ENCODE data around the gene ABCA10. TPM values are rescaled to one million over a fixed set of nuclear protein-coding genes. Genes with fewer than 3 reads are reported as not detected.

ABCA10 gene
- polyA plus RNA-seq, 3 donors from 2014 or later, result 0.49 to 1.4 TPM; not detected in 1

GRCh38 chr17:69245617-69246016 is 17.0 kb upstream of the ABCA10 start:
- H3K36me3 Mint-ChIP-seq, result peaks cover 7 to 21% (median 12%) of the 10 kb centered on the region in 3 donors
- no peaks in the 10 kb centered on the region for H3K9me3 Mint-ChIP-seq
- DNase-seq, result no peak

DNA sequence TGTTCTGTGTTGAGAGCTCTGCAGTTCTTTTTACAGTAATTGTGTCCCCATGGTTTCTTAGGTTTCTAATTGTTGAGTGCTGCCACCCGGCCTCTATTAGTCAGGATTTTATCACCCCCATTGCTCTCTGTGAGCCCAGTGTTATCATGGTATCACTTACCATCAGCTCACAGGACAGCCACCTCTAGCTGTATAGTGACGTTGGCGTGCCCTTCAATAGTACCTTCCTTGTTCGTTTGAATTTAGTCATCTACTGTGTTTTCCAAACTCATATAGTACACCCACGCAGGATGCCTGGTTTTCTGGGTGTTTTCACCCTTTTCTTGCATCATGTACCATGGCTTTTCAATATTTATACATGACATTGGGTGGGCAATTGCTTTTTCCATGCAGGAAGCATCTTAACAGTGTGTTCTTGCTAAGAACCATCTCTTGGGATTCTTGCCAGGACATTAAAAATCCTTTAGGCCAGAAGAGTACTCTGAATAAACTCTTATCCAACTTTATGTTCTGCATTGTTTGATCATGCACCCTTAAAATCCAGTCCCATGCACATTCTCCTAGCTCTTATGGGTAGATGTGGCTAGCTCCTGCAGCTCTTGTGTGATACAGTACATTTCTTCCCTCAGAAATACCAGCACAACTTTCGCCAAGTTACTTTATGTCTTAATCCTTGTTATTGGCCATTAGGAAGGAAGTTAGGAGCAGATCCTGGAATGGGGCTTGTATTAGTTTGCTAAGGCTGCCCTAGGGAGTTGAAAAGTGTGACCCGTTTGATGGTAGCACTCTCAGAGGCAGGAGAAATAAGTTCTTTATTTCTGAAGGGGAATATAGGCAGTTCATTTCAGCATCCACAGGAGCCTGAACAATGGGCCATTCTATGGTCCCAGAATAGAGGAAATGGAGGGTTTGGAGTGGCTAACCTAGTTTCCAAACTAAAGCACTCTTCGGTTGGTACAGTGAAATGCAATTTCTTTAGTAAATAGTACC is 11.3 kb upstream of the ABCA10 start:
- Mint-ChIP-seq H3K9me3 (no peaks in the 10 kb centered on the region), H3K27ac (peak overlapping the region in 1 of 6 donors; percentile 8), H3K4me1 (peaks cover 2 to 6% of the 10 kb centered on the region in 2 donors), H3K36me3 (peaks cover 7 to 16% (median 12%) of the 10 kb centered on the region in 3 donors), H3K27me3 (ENCODE audit: low read depth in 3 of 3) (no peaks in the 10 kb centered on the region), H3K4me3 (no peak overlapping the region)
- DNase-seq, result no peak

More at GRCh38 chr17:69245617-69246016, 17.0 kb upstream of the ABCA10 start:
- no peak overlapping the region for H3K4me3 Mint-ChIP-seq
- no peaks in the 10 kb centered on the region for H3K4me1 Mint-ChIP-seq
- H3K27ac Mint-ChIP-seq, result no peak overlapping the region
- no peaks in the 10 kb centered on the region for H3K27me3 Mint-ChIP-seq (ENCODE audit: low read depth in 3 of 3)

DNA sequence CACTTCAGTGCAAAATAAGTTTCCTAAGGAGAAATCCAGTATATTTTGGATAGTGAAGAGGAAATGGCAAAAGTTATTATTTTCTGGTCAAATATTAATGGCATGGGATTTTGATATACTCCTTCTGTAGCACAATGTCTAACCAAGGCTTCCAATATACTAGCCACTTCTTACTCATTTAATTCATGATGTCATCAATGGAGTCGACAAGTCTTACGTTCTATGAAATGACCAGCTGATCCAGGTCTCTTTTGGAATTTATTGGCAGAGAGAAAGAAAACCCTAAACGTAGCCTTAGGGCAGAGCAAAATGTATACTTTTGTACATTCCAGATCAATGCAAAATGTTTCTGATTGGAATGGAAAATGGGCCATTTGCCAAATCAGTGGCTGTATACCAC is 8.3 kb upstream of the ABCA10 start:
- H3K9me3 Mint-ChIP-seq, result peaks cover 5 to 14% (median 9%) of the 10 kb centered on the region in 6 donors
- H3K4me1 Mint-ChIP-seq, result peaks cover 2 to 6% of the 10 kb centered on the region in 2 donors
- peaks cover 10 to 17% (median 12%) of the 10 kb centered on the region in 3 donors for H3K36me3 Mint-ChIP-seq
- no peak overlapping the region for H3K27ac Mint-ChIP-seq
- no peak for DNase-seq
- no peak overlapping the region for H3K4me3 Mint-ChIP-seq
- H3K27me3 Mint-ChIP-seq (ENCODE audit: low read depth in 3 of 3), result peaks cover 0 to 5% (median 3%) of the 10 kb centered on the region in 3 donors

DNA sequence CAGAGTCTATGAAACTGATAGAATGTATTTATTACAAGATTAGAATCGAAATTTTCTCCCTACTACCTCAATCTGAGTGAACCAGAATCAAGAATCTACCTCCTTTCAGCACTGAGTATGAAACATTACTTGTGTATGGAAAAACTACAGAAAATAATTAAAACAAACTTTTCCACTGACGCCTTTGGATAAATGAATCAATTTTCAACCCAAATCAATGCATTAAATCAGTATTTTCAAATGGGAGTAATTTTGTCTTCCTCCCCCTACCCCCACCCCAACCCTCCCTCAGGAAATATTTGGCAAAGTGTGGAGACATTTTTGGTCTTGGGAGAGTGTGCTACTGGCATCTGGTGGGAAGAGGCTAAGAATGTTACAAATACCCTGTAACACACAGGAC is 7.8 kb upstream of the ABCA10 start:
- Mint-ChIP-seq H3K9me3 (peaks cover 5 to 14% (median 9%) of the 10 kb centered on the region in 6 donors), H3K27ac (no peak overlapping the region), H3K27me3 (ENCODE audit: low read depth in 3 of 3) (peaks cover 0 to 5% (median 3%) of the 10 kb centered on the region in 3 donors), H3K4me3 (no peak overlapping the region), H3K36me3 (peaks cover 10 to 16% (median 12%) of the 10 kb centered on the region in 3 donors), H3K4me1 (peaks cover 2 to 6% of the 10 kb centered on the region in 2 donors)
- no peak for DNase-seq

GRCh38 chr17:69235338-69236058 is 6.9 kb upstream of the ABCA10 start:
- H3K27ac Mint-ChIP-seq, result peak overlapping the region in 3 of 6 donors; percentile 2 to 42 (median 14)
- peaks cover 0 to 5% (median 3%) of the 10 kb centered on the region in 3 donors for H3K27me3 Mint-ChIP-seq (ENCODE audit: low read depth in 3 of 3)
- peaks cover under 1 to 12% (median 11%) of the 10 kb centered on the region in 3 donors for H3K36me3 Mint-ChIP-seq
- DNase-seq, result peak; percentile 49 to 58 (median 55)
- peaks cover 5 to 14% (median 9%) of the 10 kb centered on the region in 6 donors for H3K9me3 Mint-ChIP-seq
- H3K4me3 Mint-ChIP-seq, result no peak overlapping the region
- peaks cover 2 to 6% of the 10 kb centered on the region in 2 donors for H3K4me1 Mint-ChIP-seq

DNA sequence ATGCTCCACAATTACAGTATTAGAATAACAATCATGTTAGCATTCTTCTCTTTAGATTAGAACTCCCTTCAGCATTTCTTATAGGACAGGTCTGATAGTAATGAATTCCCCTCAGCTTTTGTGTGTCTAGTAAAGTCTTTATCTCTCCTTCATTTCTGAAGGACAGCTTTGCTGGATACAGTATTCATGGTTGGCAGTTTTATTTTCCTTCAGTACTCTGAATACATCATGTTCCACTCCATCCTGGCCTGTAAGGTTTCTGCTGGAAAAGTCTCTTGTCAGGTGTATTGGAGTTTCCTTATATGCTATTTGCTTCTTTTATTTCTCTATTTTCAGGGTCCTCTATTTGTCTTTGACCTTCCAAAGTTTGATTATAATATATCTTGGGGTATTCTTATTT is 4.0 kb upstream of the ABCA10 start:
- peaks cover 0 to 11% (median 8%) of the 10 kb centered on the region in 3 donors for H3K36me3 Mint-ChIP-seq
- H3K27ac Mint-ChIP-seq, result no peak overlapping the region
- H3K4me1 Mint-ChIP-seq, result peaks cover 7 to 12% of the 10 kb centered on the region in 2 donors
- peaks cover 5 to 14% (median 9%) of the 10 kb centered on the region in 6 donors for H3K9me3 Mint-ChIP-seq
- peaks cover 0 to 5% (median 4%) of the 10 kb centered on the region in 3 donors for H3K27me3 Mint-ChIP-seq (ENCODE audit: low read depth in 3 of 3)
- H3K4me3 Mint-ChIP-seq, result no peak overlapping the region
- no peak for DNase-seq

DNA sequence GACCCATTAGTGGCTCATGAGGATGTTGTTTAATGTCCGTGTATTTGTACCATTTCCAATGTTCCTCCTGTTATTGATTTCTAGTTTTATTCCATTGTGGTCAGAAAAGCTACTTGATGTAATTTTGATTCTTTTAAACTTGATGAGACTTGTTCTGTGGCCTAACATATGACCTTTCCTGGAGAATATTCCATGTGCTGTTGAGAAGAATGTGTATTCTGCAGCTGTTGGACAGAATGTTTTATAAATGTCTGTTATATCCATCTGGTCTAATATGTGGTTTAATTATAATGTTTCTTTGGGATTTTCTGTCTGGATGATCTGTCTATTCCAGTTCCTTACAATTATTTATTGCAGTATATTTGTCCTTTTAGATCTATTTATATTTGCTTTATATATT is 2.9 kb upstream of the ABCA10 start:
- H3K4me1 Mint-ChIP-seq, result peaks cover 11 to 18% of the 10 kb centered on the region in 2 donors
- peaks cover 0 to 5% (median 4%) of the 10 kb centered on the region in 3 donors for H3K27me3 Mint-ChIP-seq (ENCODE audit: low read depth in 3 of 3)
- H3K27ac Mint-ChIP-seq, result no peak overlapping the region
- DNase-seq, result no peak
- no peak overlapping the region for H3K4me3 Mint-ChIP-seq
- H3K36me3 Mint-ChIP-seq, result peaks cover 0 to 11% (median 8%) of the 10 kb centered on the region in 3 donors
- peaks cover 5 to 14% (median 9%) of the 10 kb centered on the region in 6 donors for H3K9me3 Mint-ChIP-seq

GRCh38 chr17:69230939-69231338 is 2.3 kb upstream of the ABCA10 start:
- peaks cover 5 to 14% (median 9%) of the 10 kb centered on the region in 6 donors for H3K9me3 Mint-ChIP-seq
- peaks cover 0 to 5% (median 4%) of the 10 kb centered on the region in 3 donors for H3K27me3 Mint-ChIP-seq (ENCODE audit: low read depth in 3 of 3)
- H3K4me1 Mint-ChIP-seq, result peaks cover 11 to 18% of the 10 kb centered on the region in 2 donors
- no peak overlapping the region for H3K27ac Mint-ChIP-seq
- peaks cover 0 to 11% (median 8%) of the 10 kb centered on the region in 3 donors for H3K36me3 Mint-ChIP-seq
- DNase-seq, result no peak
- H3K4me3 Mint-ChIP-seq, result no peak overlapping the region

GRCh38 chr17:69228018-69228417 is 606 bp downstream of the ABCA10 start:
- peaks cover 19 to 25% of the 10 kb centered on the region in 2 donors for H3K4me1 Mint-ChIP-seq
- peak overlapping the region in 2 of 6 donors; percentile 15 to 21 for H3K27ac Mint-ChIP-seq
- DNase-seq, result no peak
- H3K36me3 Mint-ChIP-seq, result peaks cover 0 to 5% (median 5%) of the 10 kb centered on the region in 3 donors
- H3K4me3 Mint-ChIP-seq, result no peak overlapping the region
- peaks cover 0 to 2% (median under 1%) of the 10 kb centered on the region in 3 donors for H3K27me3 Mint-ChIP-seq (ENCODE audit: low read depth in 3 of 3)
- H3K9me3 Mint-ChIP-seq, result peaks cover 2 to 7% (median 5%) of the 10 kb centered on the region in 6 donors

DNA sequence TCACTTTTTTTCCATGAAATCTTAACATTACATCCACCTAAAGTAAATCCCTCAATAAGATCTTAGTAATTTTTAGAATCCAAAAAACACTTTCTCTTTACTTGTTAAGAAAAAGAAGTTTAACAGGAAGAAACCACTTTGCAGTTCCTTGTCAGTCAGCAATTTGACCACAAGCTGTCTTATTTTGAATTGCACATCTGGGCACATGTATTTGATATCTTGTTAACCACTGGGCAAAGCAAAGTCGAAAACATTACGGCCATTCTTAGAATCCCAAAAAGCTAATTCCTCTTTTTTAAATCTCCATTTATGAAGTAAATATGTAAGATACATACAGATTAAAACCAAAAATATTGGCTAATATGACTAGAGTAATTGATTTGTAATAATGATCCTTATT is 1.1 kb downstream of the ABCA10 start:
- peaks cover 0 to 2% (median under 1%) of the 10 kb centered on the region in 6 donors for H3K9me3 Mint-ChIP-seq
- DNase-seq, result no peak
- peaks cover 0 to 2% (median 0%) of the 10 kb centered on the region in 3 donors for H3K27me3 Mint-ChIP-seq (ENCODE audit: low read depth in 3 of 3)
- H3K4me1 Mint-ChIP-seq, result peaks cover 21 to 30% of the 10 kb centered on the region in 2 donors
- H3K4me3 Mint-ChIP-seq, result peak overlapping the region in 3 of 5 donors; percentile 3 to 39 (median 38)
- H3K36me3 Mint-ChIP-seq, result peaks cover 0 to under 1% (median 0%) of the 10 kb centered on the region in 3 donors
- peak overlapping the region in 3 of 6 donors; percentile 8 to 62 (median 26) for H3K27ac Mint-ChIP-seq

- H3K27me3 Mint-ChIP-seq (ENCODE audit: low read depth in 3 of 3), result peaks cover 0 to 2% (median 0%) of the 10 kb centered on the region in 3 donors
- H3K4me3 Mint-ChIP-seq, result peak overlapping the region in 2 of 5 donors; percentile 7 to 15
Observed at GRCh38 chr17:69223809-69224208, 4.8 kb downstream of the ABCA10 start.

DNA sequence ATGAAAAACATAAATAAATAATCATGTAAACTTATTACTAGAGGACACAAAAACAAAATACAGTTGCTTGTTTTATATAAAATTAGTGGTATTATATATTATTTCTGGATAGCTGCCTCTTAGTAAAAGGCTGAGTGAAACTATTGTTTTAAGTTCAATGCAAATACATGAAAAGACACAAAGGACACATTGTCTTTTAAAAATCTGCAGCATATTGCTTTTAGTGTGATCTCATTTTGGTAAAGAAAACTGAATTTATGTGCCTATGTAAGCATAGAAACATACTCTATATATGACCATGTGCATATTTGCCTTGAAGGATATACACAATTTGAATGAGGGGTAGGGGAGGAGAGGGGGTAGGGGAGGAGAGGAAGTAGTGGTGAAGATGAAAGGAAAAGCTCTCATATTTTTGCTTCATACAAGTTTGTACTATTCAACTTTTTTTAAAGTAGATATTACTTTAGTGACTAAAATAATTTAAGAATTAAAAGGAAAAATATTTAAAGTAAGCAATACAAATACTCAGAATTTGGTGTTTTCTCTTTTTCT is 5.8 kb downstream of the ABCA10 start:
- H3K36me3 Mint-ChIP-seq, result peaks cover 7 to 16% (median 14%) of the 10 kb centered on the region in 3 donors
- no peak overlapping the region for H3K4me3 Mint-ChIP-seq
- peaks cover 17 to 25% of the 10 kb centered on the region in 2 donors for H3K4me1 Mint-ChIP-seq
- DNase-seq, result no peak
- H3K27me3 Mint-ChIP-seq (ENCODE audit: low read depth in 3 of 3), result no peaks in the 10 kb centered on the region
- H3K9me3 Mint-ChIP-seq, result no peaks in the 10 kb centered on the region
- H3K27ac Mint-ChIP-seq, result no peak overlapping the region

More at GRCh38 chr17:69223809-69224208, 4.8 kb downstream of the ABCA10 start:
- no peaks in the 10 kb centered on the region for H3K9me3 Mint-ChIP-seq
- peak overlapping the region in 5 of 6 donors; percentile 13 to 56 (median 29) for H3K27ac Mint-ChIP-seq
- peaks cover 21 to 30% of the 10 kb centered on the region in 2 donors for H3K4me1 Mint-ChIP-seq
- DNase-seq, result peak in 1 of 3 donors; percentile 8
- peaks cover 7 to 16% (median 10%) of the 10 kb centered on the region in 3 donors for H3K36me3 Mint-ChIP-seq

- no peaks in the 10 kb centered on the region for H3K27me3 Mint-ChIP-seq (ENCODE audit: low read depth in 3 of 3)
Observed at GRCh38 chr17:69220098-69220497, 8.5 kb downstream of the ABCA10 start.

More at GRCh38 chr17:69220098-69220497, 8.5 kb downstream of the ABCA10 start:
- Mint-ChIP-seq H3K27ac (no peak overlapping the region), H3K36me3 (peaks cover 7 to 16% (median 14%) of the 10 kb centered on the region in 3 donors), H3K4me3 (no peak overlapping the region), H3K9me3 (no peaks in the 10 kb centered on the region), H3K4me1 (peaks cover 12 to 17% of the 10 kb centered on the region in 2 donors)
- no peak for DNase-seq

Measured in immature natural killer cell (primary cell).